Liver (tissue), 9 donors: Measurements from ENCODE around the gene YTHDC1. TPM values are rescaled to one million over a fixed set of nuclear protein-coding genes. Genes with fewer than 3 reads are reported as not detected.

ENCODE experiments used
- DNase-seq: peaks from one replicate; pipeline ENCODE4 v3.0.0-alpha.2; 2017; ENCODE audit warnings: low spot score
- H3K27ac ChIP-seq, 2 donors: one replicate each; pipeline ENCODE4 v1.7.0; 2013; ENCODE audit warnings: inconsistent platforms in 2 of 2, low read length in 2 of 2, control low read depth in 1 of 2, low read depth in 1 of 2, mild to moderate bottlenecking in 1 of 2
- H3K27me3 ChIP-seq, 4 donors: one replicate each; pipeline versions ENCODE4 v1.6.1 to v1.7.0; 2013; ENCODE audit warnings: low read length in 3 of 4, inconsistent platforms in 1 of 4, mild to moderate bottlenecking in 1 of 4, moderate library complexity in 1 of 4; ENCODE audit not compliant: control insufficient read depth in 4 of 4, insufficient read depth in 4 of 4
- H3K36me3 ChIP-seq, 4 donors: one replicate each; pipeline versions ENCODE4 v1.6.1 to v1.7.0; 2013; ENCODE audit warnings: low read length in 3 of 4, mild to moderate bottlenecking in 3 of 4, low read depth in 1 of 4, moderate library complexity in 1 of 4; ENCODE audit not compliant: control insufficient read depth in 4 of 4, insufficient read depth in 3 of 4
- H3K4me1 ChIP-seq, 4 donors: one replicate each; pipeline versions ENCODE4 v1.6.1 to v1.7.0; 2013; ENCODE audit warnings: low read length in 3 of 4, mild to moderate bottlenecking in 3 of 4, moderate library complexity in 1 of 4; ENCODE audit not compliant: control insufficient read depth in 4 of 4, insufficient read depth in 4 of 4
- H3K4me3 ChIP-seq, 3 donors: one replicate each; pipeline versions ENCODE4 v1.6.1 to v1.7.0; 2013; ENCODE audit warnings: low read length in 3 of 3, control low read depth in 1 of 3, low read depth in 1 of 3, mild to moderate bottlenecking in 1 of 3
- H3K9ac ChIP-seq, 2 donors: one replicate each; pipeline ENCODE4 v1.7.0; 2013; ENCODE audit warnings: low read length in 2 of 2, mild to moderate bottlenecking in 2 of 2, moderate library complexity in 2 of 2, control low read depth in 1 of 2, low read depth in 1 of 2
- H3K9me3 ChIP-seq, 4 donors: one replicate each; pipeline versions ENCODE4 v1.6.1 to v1.7.0; 2013; ENCODE audit warnings: low read length in 3 of 4; ENCODE audit not compliant: control insufficient read depth in 4 of 4
- EGR1 ChIP-seq, 2 donors: IDR thresholded peaks; 2 replicates each; pipeline ENCODE4 v1.6.1; 2016 to 2018; ENCODE audit warnings: antibody characterized with exemption in 2 of 2, low read depth in 2 of 2
- FOXA1 ChIP-seq: IDR thresholded peaks from 2 replicates; pipeline ENCODE4 v1.6.1; 2016; ENCODE audit warnings: antibody characterized with exemption
- FOXA2 ChIP-seq: IDR thresholded peaks from 2 replicates; pipeline ENCODE4 v1.6.1; 2016; ENCODE audit warnings: antibody characterized with exemption
- GABPA ChIP-seq, 2 donors: IDR thresholded peaks in 1 of 2; conservative IDR thresholded peaks in 1 of 2; 2 replicates each; pipeline ENCODE4 v1.6.1; 2016; ENCODE audit warnings: antibody characterized with exemption in 2 of 2, mild to moderate bottlenecking in 1 of 2, moderate library complexity in 1 of 2
- HNF4A ChIP-seq, 2 donors: conservative IDR thresholded peaks; 2 replicates each; pipeline ENCODE4 v1.6.1; 2016; ENCODE audit warnings: antibody characterized with exemption in 2 of 2, mild to moderate bottlenecking in 2 of 2
- HNF4G ChIP-seq: IDR thresholded peaks from 2 replicates; pipeline ENCODE4 v1.6.1; 2016; ENCODE audit warnings: antibody characterized with exemption
- JUND ChIP-seq, 2 donors: IDR thresholded peaks; 2 replicates each; pipeline ENCODE4 v1.6.1; 2016; ENCODE audit warnings: antibody characterized with exemption in 2 of 2
- NR2F2 ChIP-seq: IDR thresholded peaks from 2 replicates; pipeline ENCODE4 v1.6.1; 2016; ENCODE audit warnings: antibody characterized with exemption
- RAD21 ChIP-seq, 2 donors: IDR thresholded peaks; 2 replicates each; pipeline ENCODE4 v1.6.1; 2016; ENCODE audit warnings: antibody characterized with exemption in 2 of 2, mild to moderate bottlenecking in 2 of 2
- SP1 ChIP-seq: IDR thresholded peaks from 2 replicates; pipeline ENCODE4 v1.6.1; 2018; ENCODE audit warnings: antibody characterized with exemption, mild to moderate bottlenecking
- TAF1 ChIP-seq: conservative IDR thresholded peaks from 2 replicates; pipeline ENCODE4 v1.6.1; 2016; ENCODE audit warnings: antibody characterized with exemption, mild to moderate bottlenecking
- YY1 ChIP-seq: IDR thresholded peaks from 2 replicates; pipeline ENCODE4 v1.6.1; 2016; ENCODE audit warnings: antibody characterized with exemption, mild to moderate bottlenecking
- WGBS: extraction: QIAGEN DNeasy Blood & Tissue Kit; methylation state at CpG from one replicate; pipeline ENCODE4 v1.1.7; 2013; 5-methylcytosine and 5-hydroxymethylcytosine counted together
- polyA plus RNA-seq, 2 donors: library from polyadenylated mRNA; stranded (reverse) in 1 of 2; unstranded in 1 of 2; fragments of 200-250 nt in 1 of 2; fragments of >200 nt in 1 of 2; fragmentation: Nextera tagmentation in 1 of 2; extraction: Ambion mirVana in 1 of 2; gene quantifications; one replicate each; pipeline versions ENCODE4 v1.2.1 to v1.2.3, GENCODE V29; 2013 to 2015
- total RNA-seq, 2 donors: library from RNA; depleted of rRNA; stranded (reverse); fragments of >200 nt; gene quantifications; one replicate each; pipeline ENCODE4 v1.2.3, GENCODE V29; 2014
- TF ChIP-seq, protein P1 (sequence below): IDR thresholded peaks from 2 replicates; pipeline ENCODE4 v1.6.1; 2016; ENCODE audit warnings: antibody characterized with exemption, mild to moderate bottlenecking
- TF ChIP-seq, protein P2 (sequence below): IDR thresholded peaks from 2 replicates; pipeline ENCODE4 v1.6.1; 2016; ENCODE audit warnings: antibody characterized with exemption
- TF ChIP-seq, protein P3 (sequence below): IDR thresholded peaks from 2 replicates; pipeline ENCODE4 v1.6.1; 2016; ENCODE audit warnings: antibody characterized with exemption
- TF ChIP-seq, protein P4 (sequence below): fragments of 150-350 bp; IDR thresholded peaks from 2 replicates; pipeline ENCODE4 v1.5.1; 2017; ENCODE audit warnings: improper control_type of control experiment, low read depth, low read length; ENCODE audit not compliant: missing input control
- TF ChIP-seq, protein P5 (sequence below): IDR thresholded peaks from 2 replicates; pipeline ENCODE4 v1.6.1; 2016; ENCODE audit warnings: antibody characterized with exemption
- donor health status: healthy.
- donor health status: healthy.
- donor health status: healthy.
- donor health status: healthy.
- donor health status: healthy.

YTHDC1 gene
- total and polyA plus RNA-seq, 4 donors, result 15.5 to 30.3 (median 22.9) TPM

DNA sequence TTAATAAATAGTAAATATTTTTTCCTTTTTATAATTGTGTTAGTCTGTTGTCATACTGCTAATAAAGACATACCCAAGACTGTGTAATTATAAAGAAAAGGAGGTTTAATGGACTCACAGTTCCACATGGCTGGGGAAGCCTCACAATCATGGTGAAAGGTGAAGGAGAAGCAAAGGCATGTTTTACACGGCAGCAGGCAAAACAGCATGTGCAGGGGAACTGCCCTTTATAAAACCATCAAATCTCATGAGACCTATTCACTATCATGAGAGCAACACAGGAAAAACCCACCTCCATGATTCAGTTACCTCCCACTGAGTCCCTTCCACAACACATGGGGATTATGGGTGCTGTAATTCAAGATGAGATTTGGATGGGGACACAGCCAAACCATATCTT lies 58.6 kb downstream of the YTHDC1 start (continued):
- TF ChIP-seq, protein P1, sequence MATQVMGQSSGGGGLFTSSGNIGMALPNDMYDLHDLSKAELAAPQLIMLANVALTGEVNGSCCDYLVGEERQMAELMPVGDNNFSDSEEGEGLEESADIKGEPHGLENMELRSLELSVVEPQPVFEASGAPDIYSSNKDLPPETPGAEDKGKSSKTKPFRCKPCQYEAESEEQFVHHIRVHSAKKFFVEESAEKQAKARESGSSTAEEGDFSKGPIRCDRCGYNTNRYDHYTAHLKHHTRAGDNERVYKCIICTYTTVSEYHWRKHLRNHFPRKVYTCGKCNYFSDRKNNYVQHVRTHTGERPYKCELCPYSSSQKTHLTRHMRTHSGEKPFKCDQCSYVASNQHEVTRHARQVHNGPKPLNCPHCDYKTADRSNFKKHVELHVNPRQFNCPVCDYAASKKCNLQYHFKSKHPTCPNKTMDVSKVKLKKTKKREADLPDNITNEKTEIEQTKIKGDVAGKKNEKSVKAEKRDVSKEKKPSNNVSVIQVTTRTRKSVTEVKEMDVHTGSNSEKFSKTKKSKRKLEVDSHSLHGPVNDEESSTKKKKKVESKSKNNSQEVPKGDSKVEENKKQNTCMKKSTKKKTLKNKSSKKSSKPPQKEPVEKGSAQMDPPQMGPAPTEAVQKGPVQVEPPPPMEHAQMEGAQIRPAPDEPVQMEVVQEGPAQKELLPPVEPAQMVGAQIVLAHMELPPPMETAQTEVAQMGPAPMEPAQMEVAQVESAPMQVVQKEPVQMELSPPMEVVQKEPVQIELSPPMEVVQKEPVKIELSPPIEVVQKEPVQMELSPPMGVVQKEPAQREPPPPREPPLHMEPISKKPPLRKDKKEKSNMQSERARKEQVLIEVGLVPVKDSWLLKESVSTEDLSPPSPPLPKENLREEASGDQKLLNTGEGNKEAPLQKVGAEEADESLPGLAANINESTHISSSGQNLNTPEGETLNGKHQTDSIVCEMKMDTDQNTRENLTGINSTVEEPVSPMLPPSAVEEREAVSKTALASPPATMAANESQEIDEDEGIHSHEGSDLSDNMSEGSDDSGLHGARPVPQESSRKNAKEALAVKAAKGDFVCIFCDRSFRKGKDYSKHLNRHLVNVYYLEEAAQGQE, result no peak
- TF ChIP-seq, protein P2, sequence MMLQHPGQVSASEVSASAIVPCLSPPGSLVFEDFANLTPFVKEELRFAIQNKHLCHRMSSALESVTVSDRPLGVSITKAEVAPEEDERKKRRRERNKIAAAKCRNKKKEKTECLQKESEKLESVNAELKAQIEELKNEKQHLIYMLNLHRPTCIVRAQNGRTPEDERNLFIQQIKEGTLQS, result no peak
- TF ChIP-seq FOXA2, result no peak
- TF ChIP-seq EGR1 (IDR thresholded peaks at IDR 0.05; ENCODE audit: low read depth in 2 of 2), result no peak
- no peak for TF ChIP-seq YY1
- no peak for TF ChIP-seq GABPA (IDR thresholded peaks at IDR 0.05 in 1 of 2, conservative IDR thresholded peaks at IDR 0.05 in 1 of 2)

DNA sequence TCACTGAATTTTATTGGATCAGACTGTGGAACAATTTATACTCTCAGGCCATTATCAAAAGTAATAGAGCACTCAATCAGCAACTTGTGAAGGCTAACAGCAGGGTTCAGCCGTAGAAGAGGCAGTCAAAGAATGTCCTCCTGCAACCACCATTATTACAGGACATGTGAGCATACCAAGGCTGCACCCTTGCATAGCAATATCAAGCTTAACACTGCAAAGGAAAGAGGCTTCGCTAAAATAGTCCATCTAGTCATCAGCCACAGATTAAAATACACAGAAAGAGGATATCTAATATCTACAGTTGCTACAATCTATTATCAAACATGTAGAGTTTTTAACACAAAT lies 61.5 kb downstream of the YTHDC1 start:
- no peaks in the 10 kb centered on the region for H3K4me1 ChIP-seq
- no peaks in the 10 kb centered on the region for H3K36me3 ChIP-seq
- H3K9me3 ChIP-seq, result no peaks in the 10 kb centered on the region
- no peak overlapping the region for H3K27ac ChIP-seq
- no peak overlapping the region for H3K4me3 ChIP-seq
- no peaks in the 10 kb centered on the region for H3K27me3 ChIP-seq
- TF ChIP-seq NR2F2 (no peak), FOXA2 (no peak), JUND (IDR thresholded peaks at IDR 0.05) (no peak), EGR1 (IDR thresholded peaks at IDR 0.05; ENCODE audit: low read depth in 2 of 2) (no peak), SP1 (no peak), HNF4A (conservative IDR thresholded peaks at IDR 0.05) (no peak), TAF1 (no peak), GABPA (IDR thresholded peaks at IDR 0.05 in 1 of 2, conservative IDR thresholded peaks at IDR 0.05 in 1 of 2) (no peak), HNF4G (no peak), FOXA1 (no peak), RAD21 (IDR thresholded peaks at IDR 0.05) (no peak)
- TF ChIP-seq, protein P1, result no peak
- TF ChIP-seq, protein P3, sequence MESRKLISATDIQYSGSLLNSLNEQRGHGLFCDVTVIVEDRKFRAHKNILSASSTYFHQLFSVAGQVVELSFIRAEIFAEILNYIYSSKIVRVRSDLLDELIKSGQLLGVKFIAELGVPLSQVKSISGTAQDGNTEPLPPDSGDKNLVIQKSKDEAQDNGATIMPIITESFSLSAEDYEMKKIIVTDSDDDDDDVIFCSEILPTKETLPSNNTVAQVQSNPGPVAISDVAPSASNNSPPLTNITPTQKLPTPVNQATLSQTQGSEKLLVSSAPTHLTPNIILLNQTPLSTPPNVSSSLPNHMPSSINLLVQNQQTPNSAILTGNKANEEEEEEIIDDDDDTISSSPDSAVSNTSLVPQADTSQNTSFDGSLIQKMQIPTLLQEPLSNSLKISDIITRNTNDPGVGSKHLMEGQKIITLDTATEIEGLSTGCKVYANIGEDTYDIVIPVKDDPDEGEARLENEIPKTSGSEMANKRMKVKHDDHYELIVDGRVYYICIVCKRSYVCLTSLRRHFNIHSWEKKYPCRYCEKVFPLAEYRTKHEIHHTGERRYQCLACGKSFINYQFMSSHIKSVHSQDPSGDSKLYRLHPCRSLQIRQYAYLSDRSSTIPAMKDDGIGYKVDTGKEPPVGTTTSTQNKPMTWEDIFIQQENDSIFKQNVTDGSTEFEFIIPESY, result no peak
- TF ChIP-seq, protein P2, result no peak
- TF ChIP-seq, protein P4, sequence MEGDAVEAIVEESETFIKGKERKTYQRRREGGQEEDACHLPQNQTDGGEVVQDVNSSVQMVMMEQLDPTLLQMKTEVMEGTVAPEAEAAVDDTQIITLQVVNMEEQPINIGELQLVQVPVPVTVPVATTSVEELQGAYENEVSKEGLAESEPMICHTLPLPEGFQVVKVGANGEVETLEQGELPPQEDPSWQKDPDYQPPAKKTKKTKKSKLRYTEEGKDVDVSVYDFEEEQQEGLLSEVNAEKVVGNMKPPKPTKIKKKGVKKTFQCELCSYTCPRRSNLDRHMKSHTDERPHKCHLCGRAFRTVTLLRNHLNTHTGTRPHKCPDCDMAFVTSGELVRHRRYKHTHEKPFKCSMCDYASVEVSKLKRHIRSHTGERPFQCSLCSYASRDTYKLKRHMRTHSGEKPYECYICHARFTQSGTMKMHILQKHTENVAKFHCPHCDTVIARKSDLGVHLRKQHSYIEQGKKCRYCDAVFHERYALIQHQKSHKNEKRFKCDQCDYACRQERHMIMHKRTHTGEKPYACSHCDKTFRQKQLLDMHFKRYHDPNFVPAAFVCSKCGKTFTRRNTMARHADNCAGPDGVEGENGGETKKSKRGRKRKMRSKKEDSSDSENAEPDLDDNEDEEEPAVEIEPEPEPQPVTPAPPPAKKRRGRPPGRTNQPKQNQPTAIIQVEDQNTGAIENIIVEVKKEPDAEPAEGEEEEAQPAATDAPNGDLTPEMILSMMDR, result no peak
- TF ChIP-seq, protein P5, sequence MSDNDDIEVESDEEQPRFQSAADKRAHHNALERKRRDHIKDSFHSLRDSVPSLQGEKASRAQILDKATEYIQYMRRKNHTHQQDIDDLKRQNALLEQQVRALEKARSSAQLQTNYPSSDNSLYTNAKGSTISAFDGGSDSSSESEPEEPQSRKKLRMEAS, result no peak
- no peak for DNase-seq
- no peak overlapping the region for H3K9ac ChIP-seq
- WGBS, result 75% methylated on average over 2 of the region's 2 CpGs
